RWPE2 (cell line): ENCODE results near the gene SLC25A43.
"Not testable (repeated sequence)": the region's sequence is repeated elsewhere in the genome, so short reads cannot be mapped to it uniquely, and the experiment has no call there.

Experiments used
- ATAC-seq: fragments of 200-7000 bp; cut with Tn5 transposase; 3 replicates; pipeline ENCODE4 v1.9.1; 2021; ENCODE audit warnings: low read depth
- DNase-seq: peaks from one replicate; pipeline ENCODE4 v3.0.0-alpha.2; 2020; ENCODE audit warnings: low spot score
- H3K27ac ChIP-seq: fragments of 450-650 bp; 2 replicates; pipeline ENCODE4 v1.5.1; 2017; ENCODE audit warnings: mild to moderate bottlenecking; ENCODE audit not compliant: poor library complexity, severe bottlenecking
- H3K27me3 ChIP-seq: fragments of 250-450 bp; sonication (Bioruptor Pico); 2 replicates; pipeline ENCODE4 v1.5.1; 2021; ENCODE audit warnings: mild to moderate bottlenecking, moderate library complexity; ENCODE audit not compliant: insufficient read depth, poor library complexity, severe bottlenecking
- H3K36me3 ChIP-seq: fragments of 250-450 bp; sonication (Bioruptor Pico); 2 replicates; pipeline ENCODE4 v1.5.1; 2020; ENCODE audit warnings: low read depth, mild to moderate bottlenecking, moderate library complexity
- H3K4me1 ChIP-seq: fragments of 250-450 bp; sonication (Bioruptor Pico); 2 replicates; pipeline ENCODE4 v1.5.1; 2021; ENCODE audit warnings: mild to moderate bottlenecking, moderate library complexity; ENCODE audit not compliant: insufficient read depth, poor library complexity, severe bottlenecking
- H3K4me3 ChIP-seq: fragments of 250-450 bp; sonication (Bioruptor Pico); 2 replicates; pipeline ENCODE4 v1.5.1; 2021; ENCODE audit warnings: mild to moderate bottlenecking, moderate library complexity; ENCODE audit not compliant: severe bottlenecking
- H3K9me3 ChIP-seq: fragments of 250-450 bp; sonication (Bioruptor Pico); 2 replicates; pipeline ENCODE4 v1.5.1; 2021; ENCODE audit warnings: mild to moderate bottlenecking, moderate library complexity; ENCODE audit not compliant: severe bottlenecking
- CTCF ChIP-seq: fragments of 450-650 bp; IDR thresholded peaks from one replicate; pipeline ENCODE4 v1.5.1; 2017; ENCODE audit warnings: mild to moderate bottlenecking, moderate library complexity; ENCODE audit not compliant: poor library complexity, severe bottlenecking

The SLC25A43 gene

GRCh38 chrX:119481323-119481801, 82.2 kb downstream of the SLC25A43 start:
- Histone ChIP-seq H3K36me3 (no peaks in the 10 kb centered on the region), H3K4me3 (no peak overlapping the region), H3K4me1 (peaks cover 3% of the 10 kb centered on the region), H3K27ac (no peak overlapping the region), H3K27me3 (no peaks in the 10 kb centered on the region), H3K9me3 (no peaks in the 10 kb centered on the region)
- DNase-seq: no peak
- no peak for ATAC-seq
- no peak for TF ChIP-seq CTCF

GRCh38 chrX:119482041-119482440, 82.9 kb downstream of the SLC25A43 start:
- ATAC-seq (no peak), DNase-seq (no peak)
- no peak overlapping the region for H3K27ac ChIP-seq
- H3K36me3 ChIP-seq: no peaks in the 10 kb centered on the region
- no peaks in the 10 kb centered on the region for H3K9me3 ChIP-seq
- TF ChIP-seq CTCF: no peak
- H3K4me3 ChIP-seq: no peak overlapping the region
- H3K27me3 ChIP-seq: no peaks in the 10 kb centered on the region
- peaks cover 3% of the 10 kb centered on the region for H3K4me1 ChIP-seq

- ATAC-seq (peak; percentile 54), DNase-seq (no peak)
- H3K27me3 ChIP-seq: no peaks in the 10 kb centered on the region
- H3K9me3 ChIP-seq: no peaks in the 10 kb centered on the region
- H3K36me3 ChIP-seq: no peaks in the 10 kb centered on the region
- H3K4me1 ChIP-seq: peaks cover 3% of the 10 kb centered on the region
- H3K4me3 ChIP-seq: no peak overlapping the region
- peak; percentile 61 for TF ChIP-seq CTCF
- H3K27ac ChIP-seq: no peak overlapping the region
Observed at GRCh38 chrX:119482481-119483480, 83.6 kb downstream of the SLC25A43 start.

GRCh38 chrX:119486745-119487144, 87.6 kb downstream of the SLC25A43 start:
- no peak for TF ChIP-seq CTCF
- Histone ChIP-seq H3K9me3 (no peaks in the 10 kb centered on the region), H3K27me3 (no peaks in the 10 kb centered on the region), H3K36me3 (no peaks in the 10 kb centered on the region), H3K27ac (no peak overlapping the region), H3K4me1 (no peaks in the 10 kb centered on the region), H3K4me3 (no peak overlapping the region)
- DNase-seq (no peak), ATAC-seq (no peak)

GRCh38 chrX:119487766-119488165, 88.6 kb downstream of the SLC25A43 start:
- not testable (repeated sequence) for H3K4me1 ChIP-seq, DNase-seq, H3K27ac ChIP-seq, H3K9me3 ChIP-seq, H3K4me3 ChIP-seq, ATAC-seq, H3K27me3 ChIP-seq, H3K36me3 ChIP-seq
